Measurements from ENCODE around the gene UBE2L3. TPM values are rescaled to one million over a fixed set of nuclear protein-coding genes. Genes with fewer than 3 reads are reported as not detected.

UBE2L3 gene
- polyA plus RNA-seq, 1 donor (not counting 4 experiments of a cell fraction or from before 2014, with no cell fraction given), result 80.8 TPM

DNA sequence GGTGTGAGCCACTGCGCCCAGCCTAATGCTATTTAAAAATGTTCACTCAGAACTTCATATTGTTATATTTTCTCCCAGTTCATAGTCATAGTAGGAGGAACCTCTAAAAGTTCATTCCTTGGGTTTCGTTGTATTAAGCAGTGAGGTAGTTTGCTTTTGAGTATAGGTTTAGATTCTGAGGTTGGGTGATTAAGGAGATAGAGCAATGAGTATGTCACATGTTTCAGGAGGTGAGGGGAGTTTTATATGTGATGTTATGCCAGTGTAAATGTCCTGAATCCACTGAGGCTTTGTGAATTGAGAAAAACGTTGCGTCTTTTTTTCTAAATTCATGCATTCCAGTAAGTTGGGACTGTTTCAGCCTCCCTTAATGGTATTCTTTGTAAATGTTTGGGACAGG, 4.2 kb downstream of the UBE2L3 start:
- Histone ChIP-seq H3K36me3 (ENCODE audit: control insufficient read depth in 2 of 2, extremely low read depth in 1 of 2, insufficient read depth in 2 of 2, low read length in 2 of 2) (peaks cover 5 to 23% of the 10 kb centered on the region in 2 experiments), H3K4me2 (ENCODE audit: control insufficient read depth, extremely low read depth, insufficient read depth, low read depth, low read length) (peak overlapping the region; percentile 6), H4K20me1 (ENCODE audit: control insufficient read depth, extremely low read depth, insufficient read depth, low read length) (peaks cover 60% of the 10 kb centered on the region), H3K9me1 (ENCODE audit: control insufficient read depth, extremely low read depth, insufficient read depth, low read length) (peaks cover 18% of the 10 kb centered on the region), H3K4me3 (ENCODE audit: control insufficient read depth in 2 of 3, extremely low read depth in 1 of 3, insufficient read depth in 2 of 3, low read depth in 1 of 3, low read length in 3 of 3) (no peak overlapping the region), H3K27me3 (ENCODE audit: control insufficient read depth, extremely low read depth, insufficient read depth, low read length) (no peaks in the 10 kb centered on the region), H3K27ac (ENCODE audit: control insufficient read depth, insufficient read depth, low read length) (no peak overlapping the region), H3K79me2 (ENCODE audit: control insufficient read depth, insufficient read depth, low read length) (peaks cover 90% of the 10 kb centered on the region), H3K4me1 (ENCODE audit: control insufficient read depth, extremely low read depth, insufficient read depth, low read length) (peaks cover 42% of the 10 kb centered on the region), H3K9ac (ENCODE audit: control insufficient read depth, extremely low read depth, insufficient read depth, low read length) (no peak overlapping the region), H3K9me3 (ENCODE audit: control insufficient read depth, low read depth, low read length) (no peaks in the 10 kb centered on the region), H2AFZ (ENCODE audit: control insufficient read depth, low read length) (no peak overlapping the region)
- DNase-seq (ENCODE audit: low read depth, low spot score) (no peak), FAIRE-seq (no peak)
- dilution Hi-C loops (cut with MboI; ENCODE audit: extremely low pct_ligation_motif_present, low sequenced_read_pairs), result no loop called here
- no peak for TF ChIP-seq EZH2 (IDR thresholded peaks at IDR 0.05; ENCODE audit: low read length)
- TF ChIP-seq, protein P1, sequence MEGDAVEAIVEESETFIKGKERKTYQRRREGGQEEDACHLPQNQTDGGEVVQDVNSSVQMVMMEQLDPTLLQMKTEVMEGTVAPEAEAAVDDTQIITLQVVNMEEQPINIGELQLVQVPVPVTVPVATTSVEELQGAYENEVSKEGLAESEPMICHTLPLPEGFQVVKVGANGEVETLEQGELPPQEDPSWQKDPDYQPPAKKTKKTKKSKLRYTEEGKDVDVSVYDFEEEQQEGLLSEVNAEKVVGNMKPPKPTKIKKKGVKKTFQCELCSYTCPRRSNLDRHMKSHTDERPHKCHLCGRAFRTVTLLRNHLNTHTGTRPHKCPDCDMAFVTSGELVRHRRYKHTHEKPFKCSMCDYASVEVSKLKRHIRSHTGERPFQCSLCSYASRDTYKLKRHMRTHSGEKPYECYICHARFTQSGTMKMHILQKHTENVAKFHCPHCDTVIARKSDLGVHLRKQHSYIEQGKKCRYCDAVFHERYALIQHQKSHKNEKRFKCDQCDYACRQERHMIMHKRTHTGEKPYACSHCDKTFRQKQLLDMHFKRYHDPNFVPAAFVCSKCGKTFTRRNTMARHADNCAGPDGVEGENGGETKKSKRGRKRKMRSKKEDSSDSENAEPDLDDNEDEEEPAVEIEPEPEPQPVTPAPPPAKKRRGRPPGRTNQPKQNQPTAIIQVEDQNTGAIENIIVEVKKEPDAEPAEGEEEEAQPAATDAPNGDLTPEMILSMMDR (optimal IDR thresholded peaks at IDR 0.05 in 1 of 3, IDR thresholded peaks at IDR 0.05 in 1 of 3, conservative IDR thresholded peaks at IDR 0.05 in 1 of 3; ENCODE audit: extremely low read depth in 1 of 3, insufficient read depth in 2 of 3, low read length in 3 of 3), result no peak

DNA sequence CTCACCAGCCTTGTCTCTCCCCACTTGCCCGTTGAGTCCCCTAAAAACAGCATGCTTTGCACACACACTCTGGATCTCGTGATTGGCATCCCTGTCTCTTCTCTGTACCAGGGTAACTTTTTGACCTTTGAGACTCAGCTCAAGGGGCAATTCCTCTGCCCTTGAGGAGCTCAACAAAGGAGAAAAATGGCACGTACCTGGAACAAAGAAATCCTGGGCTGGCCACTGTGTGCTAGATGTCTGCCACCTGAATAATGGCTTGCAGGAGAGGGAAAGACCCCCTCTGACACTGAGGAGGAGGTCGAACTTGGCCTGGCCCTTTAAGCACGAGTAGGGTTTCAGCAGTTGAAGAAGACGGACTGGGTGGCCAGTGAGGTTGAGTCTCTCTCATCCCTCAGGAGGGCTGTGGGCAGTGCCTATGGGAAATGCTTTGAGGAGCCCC, 5.8 kb downstream of the UBE2L3 start:
- Histone ChIP-seq H4K20me1 (ENCODE audit: control insufficient read depth, extremely low read depth, insufficient read depth, low read length) (peaks cover 72% of the 10 kb centered on the region), H3K9ac (ENCODE audit: control insufficient read depth, extremely low read depth, insufficient read depth, low read length) (no peak overlapping the region), H3K9me1 (ENCODE audit: control insufficient read depth, extremely low read depth, insufficient read depth, low read length) (peaks cover 18% of the 10 kb centered on the region), H3K36me3 (ENCODE audit: control insufficient read depth in 2 of 2, extremely low read depth in 1 of 2, insufficient read depth in 2 of 2, low read length in 2 of 2) (peaks cover 5 to 23% of the 10 kb centered on the region in 2 experiments), H3K27ac (ENCODE audit: control insufficient read depth, insufficient read depth, low read length) (no peak overlapping the region), H3K4me2 (ENCODE audit: control insufficient read depth, extremely low read depth, insufficient read depth, low read depth, low read length) (no peak overlapping the region), H3K4me1 (ENCODE audit: control insufficient read depth, extremely low read depth, insufficient read depth, low read length) (peaks cover 42% of the 10 kb centered on the region), H3K79me2 (ENCODE audit: control insufficient read depth, insufficient read depth, low read length) (peaks cover 98% of the 10 kb centered on the region), H3K9me3 (ENCODE audit: control insufficient read depth, low read depth, low read length) (no peaks in the 10 kb centered on the region), H3K4me3 (ENCODE audit: control insufficient read depth in 2 of 3, extremely low read depth in 1 of 3, insufficient read depth in 2 of 3, low read depth in 1 of 3, low read length in 3 of 3) (no peak overlapping the region), H2AFZ (ENCODE audit: control insufficient read depth, low read length) (no peak overlapping the region), H3K27me3 (ENCODE audit: control insufficient read depth, extremely low read depth, insufficient read depth, low read length) (no peaks in the 10 kb centered on the region)
- no peak for DNase-seq (ENCODE audit: low read depth, low spot score)
- FAIRE-seq, result no peak
- TF ChIP-seq EZH2 (IDR thresholded peaks at IDR 0.05; ENCODE audit: low read length), result no peak
- TF ChIP-seq, protein P1 (optimal IDR thresholded peaks at IDR 0.05 in 1 of 3, IDR thresholded peaks at IDR 0.05 in 1 of 3, conservative IDR thresholded peaks at IDR 0.05 in 1 of 3; ENCODE audit: extremely low read depth in 1 of 3, insufficient read depth in 2 of 3, low read length in 3 of 3), result no peak
- dilution Hi-C loops (cut with MboI; ENCODE audit: extremely low pct_ligation_motif_present, low sequenced_read_pairs), result no loop called here
